Stimulated activated CD4-positive, alpha-beta T cell treated with anti-CD3 and anti-CD28 coated beads, Interleukin-15, amount 100 ng/mL, for 1 hour (primary cell): ENCODE data around the gene CACNA1C.

ENCODE experiments used
- DNase-seq, 2 donors: peaks; one replicate each; pipeline ENCODE4 v3.0.0-alpha.2; 2020; ENCODE audit warnings: low read depth in 1 of 2, low spot score in 1 of 2

The CACNA1C gene

GRCh38 chr12:2535583-2536204 is 482.9 kb downstream of the CACNA1C start:
- no peak for DNase-seq

GRCh38 chr12:2536724-2537123 is 483.9 kb downstream of the CACNA1C start:
- DNase-seq, result no peak

GRCh38 chr12:2537868-2538541 is 485.2 kb downstream of the CACNA1C start:
- no peak for DNase-seq

- no peak for DNase-seq
These were observed 487.2 kb downstream of the CACNA1C start for GRCh38 chr12:2539938-2540337.

GRCh38 chr12:2540535-2540941 is 487.8 kb downstream of the CACNA1C start:
- DNase-seq, result no peak

DNA sequence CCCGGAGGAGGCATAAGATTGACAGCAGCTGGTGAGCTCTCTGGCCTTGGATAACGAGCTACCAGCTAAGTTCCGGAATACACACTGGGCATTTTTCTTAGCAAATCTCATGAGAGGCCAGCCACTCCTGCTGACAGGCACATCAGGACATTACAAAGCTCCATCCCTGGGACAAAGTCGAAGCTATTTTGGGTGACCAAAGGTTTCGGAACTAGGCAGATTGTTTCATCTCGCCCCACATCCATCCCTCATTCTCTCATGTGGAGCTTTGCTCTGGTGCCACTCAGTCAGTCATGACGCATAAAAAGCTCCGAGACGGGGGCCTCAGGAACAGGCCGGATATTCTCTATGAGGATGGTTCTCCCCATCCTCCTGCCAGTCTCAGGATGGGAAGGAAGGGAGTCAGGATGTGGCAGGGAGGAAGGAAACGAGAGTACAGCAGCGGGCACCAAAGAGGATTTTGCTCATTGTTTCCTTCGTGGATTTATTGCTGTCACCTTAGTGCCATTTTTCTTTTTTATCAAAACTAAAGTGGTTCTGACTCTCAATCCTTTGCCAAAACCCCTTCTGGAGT is 488.9 kb downstream of the CACNA1C start:
- DNase-seq, result no peak

DNA sequence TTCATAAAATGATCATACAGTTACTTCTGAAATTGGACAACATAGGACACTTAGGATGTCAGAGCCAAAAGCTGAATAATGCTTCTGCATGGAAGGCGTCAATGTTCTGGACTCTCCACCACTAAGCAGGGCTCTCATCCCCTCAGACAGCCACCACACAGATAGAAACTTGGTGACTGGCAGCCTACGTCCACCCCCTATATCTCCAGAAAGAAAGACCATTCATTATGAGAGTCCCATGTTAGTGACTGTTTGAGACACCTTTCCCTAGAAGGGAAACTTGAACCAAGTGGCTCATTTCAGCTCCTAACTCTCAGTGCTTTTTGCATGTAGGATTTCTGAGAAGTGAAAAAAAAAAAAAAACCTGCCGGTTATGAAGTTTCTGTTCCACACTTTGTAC is 491.0 kb downstream of the CACNA1C start:
- no peak for DNase-seq

GRCh38 chr12:2544230-2544629 is 491.4 kb downstream of the CACNA1C start:
- no peak for DNase-seq

GRCh38 chr12:2547273-2548044 is 494.7 kb downstream of the CACNA1C start:
- no peak for DNase-seq

DNA sequence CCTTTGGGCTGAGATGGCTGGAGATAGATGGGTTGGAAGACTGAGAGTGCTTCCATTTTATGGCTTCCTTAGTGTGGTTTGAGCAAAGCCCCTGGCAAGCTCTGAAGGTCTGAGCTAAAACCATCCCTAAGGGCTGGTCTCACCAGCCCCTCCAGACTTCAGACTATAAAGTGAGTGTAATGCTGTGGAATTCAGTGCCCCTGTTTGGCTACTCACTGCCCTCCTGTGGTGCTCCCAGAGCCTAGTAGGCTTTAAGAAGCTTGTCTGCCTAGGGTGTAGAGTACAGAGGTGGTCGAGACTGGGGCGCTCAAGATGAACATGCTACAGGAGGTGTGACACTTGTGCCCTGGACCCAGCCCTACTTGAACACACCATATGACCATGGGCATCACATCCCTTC is 495.3 kb downstream of the CACNA1C start:
- DNase-seq, result no peak

- no peak for DNase-seq
These were observed 498.0 kb downstream of the CACNA1C start for GRCh38 chr12:2550561-2551411.

DNA sequence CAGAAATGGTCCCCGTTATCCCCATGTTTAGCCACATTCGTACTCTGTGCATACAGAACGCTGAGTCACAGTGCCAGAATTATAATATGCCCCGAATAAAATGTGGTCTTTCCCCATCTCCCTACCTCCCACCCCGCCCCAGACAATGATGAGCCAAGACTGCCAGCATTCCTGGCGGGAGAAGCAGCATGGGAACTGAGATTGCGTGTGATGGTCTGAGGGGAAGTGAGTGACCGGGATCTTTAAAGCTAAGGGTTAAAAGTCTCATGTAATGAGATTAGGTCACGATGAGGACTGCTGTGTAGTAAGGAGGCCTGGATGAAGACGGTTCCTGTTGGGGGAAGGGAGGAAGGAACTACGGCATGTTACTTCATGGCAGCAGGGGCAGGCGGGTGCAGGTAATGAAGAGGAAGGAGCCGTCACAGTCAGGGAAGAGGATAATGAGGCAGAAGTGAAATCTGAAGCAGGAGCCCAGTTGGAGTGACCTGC is 498.7 kb downstream of the CACNA1C start:
- no peak for DNase-seq

GRCh38 chr12:2552000-2552756 is 499.4 kb downstream of the CACNA1C start:
- DNase-seq, result no peak

DNA sequence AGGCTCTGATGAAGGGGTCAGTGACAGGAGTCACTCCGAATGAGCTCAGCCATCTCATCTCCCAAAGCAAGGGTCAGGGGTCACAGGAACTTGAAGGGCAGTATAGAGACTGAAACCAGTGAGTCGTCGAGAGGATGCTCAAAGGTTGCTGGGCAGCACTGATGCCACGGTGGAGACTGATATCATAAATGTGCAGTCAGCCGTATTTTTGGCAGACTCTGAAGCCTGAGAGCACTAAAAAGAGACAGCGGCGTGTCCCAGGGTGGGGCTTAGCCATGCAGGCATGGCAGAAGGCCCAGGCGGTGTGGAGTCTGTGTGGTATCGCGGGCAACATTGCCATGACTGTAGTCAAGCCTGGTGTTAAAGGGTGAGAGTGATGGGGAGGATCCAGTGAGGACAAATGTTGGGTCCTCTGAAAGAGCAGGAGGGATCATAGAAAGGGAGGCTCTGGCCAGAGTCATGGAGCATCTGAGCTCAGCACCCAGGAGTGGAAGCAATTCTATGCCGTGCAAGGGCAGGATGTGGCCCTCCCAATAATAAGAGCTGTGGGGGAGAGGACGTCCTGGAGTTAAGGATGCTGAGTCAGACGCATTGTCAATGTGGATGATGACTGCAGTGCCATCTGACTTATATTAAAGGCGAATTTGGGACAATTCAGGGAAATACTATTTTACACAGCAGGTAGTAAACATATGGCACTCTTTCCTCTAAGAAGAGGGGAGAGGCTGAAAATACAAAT is 500.8 kb downstream of the CACNA1C start:
- DNase-seq, result no peak

DNA sequence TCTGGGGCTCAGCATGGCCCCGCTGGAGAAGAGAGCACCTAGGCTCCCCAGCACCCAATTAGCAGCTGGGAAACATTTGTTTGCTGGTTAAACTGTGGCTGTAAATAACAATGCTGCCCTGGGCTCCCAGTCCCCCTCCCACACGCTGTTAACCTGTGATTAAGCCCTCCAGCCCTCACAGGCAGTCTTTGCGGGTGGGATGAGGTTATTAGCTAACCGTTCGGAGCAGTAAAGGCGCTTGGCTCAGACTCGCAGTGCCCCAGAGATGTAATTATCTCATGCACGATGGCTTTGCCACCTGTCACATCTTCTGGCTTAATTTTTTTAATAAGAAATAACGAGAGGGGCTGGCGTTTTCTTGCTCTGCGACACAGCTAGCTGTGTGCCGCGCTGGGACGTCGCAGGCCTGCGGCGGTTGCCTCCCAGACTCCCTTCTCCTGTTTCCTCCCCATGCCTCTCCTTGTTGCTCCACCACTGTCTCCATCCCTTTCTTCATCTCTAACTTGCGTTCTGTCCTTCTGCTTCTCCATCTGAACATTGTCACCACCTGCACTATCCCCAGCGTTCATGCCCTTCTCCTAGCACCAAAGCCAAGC is 502.8 kb downstream of the CACNA1C start:
- no peak for DNase-seq

- no peak for DNase-seq
These were observed 504.8 kb downstream of the CACNA1C start for GRCh38 chr12:2557597-2557996.

GRCh38 chr12:2559931-2560330 is 507.1 kb downstream of the CACNA1C start:
- no peak for DNase-seq

DNA sequence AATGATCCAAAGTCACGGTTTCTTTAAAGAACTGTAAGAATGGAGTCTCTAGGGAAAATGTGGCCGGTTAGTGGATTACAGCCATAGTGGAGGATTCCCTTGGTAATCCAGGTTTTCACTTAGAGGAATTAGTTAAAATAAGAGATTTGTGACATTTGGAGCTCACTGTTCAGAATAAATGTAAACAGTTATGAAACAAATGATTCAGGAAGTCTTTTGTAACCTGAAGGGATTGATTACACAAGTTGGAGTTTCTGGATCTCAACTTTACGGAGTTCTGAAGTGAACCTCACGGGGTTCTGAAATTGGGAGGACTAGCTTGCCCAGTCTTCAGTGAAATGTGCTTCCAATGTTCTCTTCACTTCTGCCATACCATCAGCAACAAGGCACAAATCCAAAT is 507.6 kb downstream of the CACNA1C start:
- no peak for DNase-seq

- DNase-seq, result no peak
These were observed 508.6 kb downstream of the CACNA1C start for GRCh38 chr12:2561367-2561766.
